CD14-positive monocyte (primary cell): Measurements from ENCODE around the gene CYB5A. TPM values are rescaled to one million over a fixed set of nuclear protein-coding genes. Genes with fewer than 3 reads are reported as not detected.

Source experiments
- DNase-seq, 3 donors: peaks; one replicate each; pipeline ENCODE4 v3.0.0-alpha.2; 2011 to 2022
- H2AFZ ChIP-seq: 2 replicates; pipeline ENCODE4 v1.6.0; 2012; ENCODE audit warnings: mild to moderate bottlenecking, low read depth, low read length, inconsistent platforms; ENCODE audit not compliant: insufficient read depth, poor library complexity, severe bottlenecking
- H3K27ac ChIP-seq, 2 donors: 1 replicate in 1 of 2; 2 replicates in 1 of 2; pipeline ENCODE4 v1.5.1; 2012 to 2013; ENCODE audit warnings: low read length in 2 of 2, control low read depth in 1 of 2, inconsistent platforms in 1 of 2, low read depth in 1 of 2, mild to moderate bottlenecking in 1 of 2
- H3K27me3 ChIP-seq, 2 donors: one replicate each; pipeline versions ENCODE4 v1.6.0 to v1.6.1; 2011 to 2013; ENCODE audit warnings: low read length in 2 of 2; ENCODE audit not compliant: control insufficient read depth in 2 of 2, insufficient read depth in 2 of 2
- H3K36me3 ChIP-seq, 2 donors: replicated peaks in 1 of 2; 1 replicate in 1 of 2; 2 replicates in 1 of 2; pipeline versions ENCODE4 v1.5.1 to v1.6.1; 2012 to 2013; ENCODE audit warnings: low read length in 2 of 2, control low read depth in 1 of 2, inconsistent platforms in 1 of 2, mild to moderate bottlenecking in 1 of 2; ENCODE audit not compliant: insufficient read depth in 2 of 2, control insufficient read depth in 1 of 2
- H3K4me1 ChIP-seq, 2 donors: 1 replicate in 1 of 2; 2 replicates in 1 of 2; pipeline versions ENCODE4 v1.5.1 to v1.6.1; 2012 to 2013; ENCODE audit warnings: low read length in 2 of 2, control low read depth in 1 of 2, inconsistent platforms in 1 of 2, mild to moderate bottlenecking in 1 of 2, moderate library complexity in 1 of 2; ENCODE audit not compliant: insufficient read depth in 2 of 2, control insufficient read depth in 1 of 2
- H3K4me2 ChIP-seq: replicated peaks from 2 replicates; pipeline ENCODE3; 2012; ENCODE audit warnings: low read length, moderate library complexity, mild to moderate bottlenecking; ENCODE audit not compliant: poor library complexity, severe bottlenecking; ENCODE audit errors: extremely low read depth
- H3K4me3 ChIP-seq, 3 experiments: fragments of 200-600 bp in 1 of 3; sonication (generic) in 1 of 3; replicated peaks in 1 of 3; 1 replicate in 2 of 3; 2 replicates in 1 of 3; pipeline ENCODE4 v1.5.1; 2011 to 2013; ENCODE audit warnings: low read length in 3 of 3, mild to moderate bottlenecking in 3 of 3, control low read depth in 2 of 3, low read depth in 2 of 3, inconsistent platforms in 1 of 3, moderate library complexity in 1 of 3
- H3K79me2 ChIP-seq: 2 replicates; pipeline ENCODE4 v1.6.0; 2012; ENCODE audit warnings: mild to moderate bottlenecking, control low read depth, inconsistent platforms, low read length, moderate library complexity; ENCODE audit not compliant: insufficient read depth
- H3K9ac ChIP-seq: 2 replicates; pipeline ENCODE4 v1.6.0; 2017; ENCODE audit warnings: low read length, mild to moderate bottlenecking; ENCODE audit not compliant: insufficient read depth, poor library complexity, severe bottlenecking
- H3K9me3 ChIP-seq, 2 donors: replicated peaks in 1 of 2; 1 replicate in 1 of 2; 2 replicates in 1 of 2; pipeline versions ENCODE4 v1.5.1 to v1.6.1; 2012 to 2013; ENCODE audit warnings: low read length in 2 of 2, control low read depth in 1 of 2; ENCODE audit not compliant: control insufficient read depth in 1 of 2, insufficient read depth in 1 of 2
- H4K20me1 ChIP-seq: 2 replicates; pipeline ENCODE4 v1.6.0; 2012; ENCODE audit warnings: mild to moderate bottlenecking, low read length, control low read depth, moderate library complexity; ENCODE audit not compliant: insufficient read depth
- H3K27ac Mint-ChIP-seq, 7 donors: one replicate each; pipeline ENCODE4 v1.8.0; 2020; ENCODE audit warnings: mild to moderate bottlenecking in 7 of 7, mixed read lengths in 7 of 7, moderate library complexity in 6 of 7, inconsistent platforms in 2 of 7
- H3K27me3 Mint-ChIP-seq, 3 donors: one replicate each; pipeline ENCODE4 v1.8.0; 2021 to 2022; ENCODE audit warnings: low read depth in 3 of 3, mild to moderate bottlenecking in 3 of 3, mixed read lengths in 3 of 3, moderate library complexity in 3 of 3, inconsistent platforms in 1 of 3
- H3K36me3 Mint-ChIP-seq, 2 donors: one replicate each; pipeline ENCODE4 v1.8.0; 2020; ENCODE audit warnings: mixed read lengths in 2 of 2, inconsistent platforms in 1 of 2, mild to moderate bottlenecking in 1 of 2
- H3K4me1 Mint-ChIP-seq: one replicate; pipeline ENCODE4 v1.8.0; 2020; ENCODE audit warnings: mild to moderate bottlenecking, mixed read lengths
- H3K4me3 Mint-ChIP-seq, 2 donors: one replicate each; pipeline ENCODE4 v1.8.0; 2020; ENCODE audit warnings: mild to moderate bottlenecking in 2 of 2, mixed read lengths in 2 of 2, moderate library complexity in 1 of 2
- H3K9me3 Mint-ChIP-seq, 7 donors: one replicate each; pipeline ENCODE4 v1.8.0; 2020 to 2022; ENCODE audit warnings: mixed read lengths in 7 of 7, mild to moderate bottlenecking in 6 of 7, moderate library complexity in 6 of 7, inconsistent platforms in 2 of 7
- CTCF ChIP-seq: fragments of 200-600 bp; IDR thresholded peaks from one replicate; pipeline ENCODE4 v1.8.0; 2022; ENCODE audit warnings: antibody characterized with exemption, mild to moderate bottlenecking
- WGBS: methylation state at CpG from one replicate; pipeline ENCODE4 v1.1.5; 2013; ENCODE audit warnings: missing lambda C conversion rate; ENCODE audit not compliant: insufficient coverage; 5-methylcytosine and 5-hydroxymethylcytosine counted together
- intact Hi-C, 2 donors: fragments of 100-400 bp; cut with micrococcal nuclease; formaldehyde crosslinking; loops; one replicate each; pipeline versions ENCODE4 v1.15.0 to v1.15.1; 2023
- polyA plus RNA-seq, 3 donors: library from polyadenylated mRNA; depleted of rRNA in 1 of 3; unstranded in 2 of 3; stranded (reverse) in 1 of 3; fragments of 300-500 nt in 2 of 3; fragments of >200 nt in 1 of 3; fragmentation: Illumina TruSeq in 2 of 3; gene quantifications; 1 replicate in 2 of 3; 2 replicates in 1 of 3; pipeline ENCODE4 v1.2.3, GENCODE V29; 2012 to 2021

Gene CYB5A
- polyA plus RNA-seq, 3 donors = 19.0 to 27.6 (median 22.4) TPM

- no peaks in the 10 kb centered on the region for H4K20me1 ChIP-seq
- Mint-ChIP-seq H3K27ac (peak overlapping the region; percentile 82 to 96 (median 94)), H3K9me3 (peaks cover 0 to 2% (median 0%) of the 10 kb centered on the region in 7 donors), H3K36me3 (peaks cover 8 to 12% of the 10 kb centered on the region in 2 donors), H3K4me1 (peaks cover 49% of the 10 kb centered on the region), H3K4me3 (no peak overlapping the region), H3K27me3 (peaks cover 0 to 2% (median 0%) of the 10 kb centered on the region in 3 donors)
- no peak for TF ChIP-seq CTCF
- H3K27ac ChIP-seq = peak overlapping the region; percentile 34 to 79
- H3K79me2 ChIP-seq = no peaks in the 10 kb centered on the region
- no peak overlapping the region for H3K9ac ChIP-seq
- no peak overlapping the region for H3K4me2 ChIP-seq
- H3K36me3 ChIP-seq = no peaks in the 10 kb centered on the region
- no peak for DNase-seq
- no peaks in the 10 kb centered on the region for H3K9me3 ChIP-seq
- no CpG with 5 or more reads among the region's 4 CpGs for WGBS
- H3K4me3 ChIP-seq = no peak overlapping the region
- intact Hi-C loops = loop anchor here in 1 of 2 donors (10.0 kb wide), 2 partner anchors 246 to 346 kb away; partner anchors contain the start of genes CNDP2 and ZNF407
- no peak overlapping the region for H2AFZ ChIP-seq
- H3K4me1 ChIP-seq = peaks cover 42 to 48% of the 10 kb centered on the region in 2 donors
- H3K27me3 ChIP-seq = no peaks in the 10 kb centered on the region
These were observed 43.2 kb downstream of the CYB5A start for GRCh38 chr18:74248595-74248994.

- peaks cover 49% of the 10 kb centered on the region for H3K4me1 Mint-ChIP-seq
These were observed 43.6 kb downstream of the CYB5A start for GRCh38 chr18:74248189-74248588.

More at GRCh38 chr18:74248189-74248588, 43.6 kb downstream of the CYB5A start:
- 100% methylated on average over 3 of the region's 6 CpGs for WGBS
- Histone ChIP-seq H2AFZ (no peak overlapping the region), H3K27ac (peak overlapping the region in 1 of 2 donors; percentile 79), H3K36me3 (no peaks in the 10 kb centered on the region), H3K4me2 (no peak overlapping the region), H3K27me3 (no peaks in the 10 kb centered on the region), H3K4me3 (no peak overlapping the region), H3K9me3 (no peaks in the 10 kb centered on the region), H4K20me1 (no peaks in the 10 kb centered on the region), H3K4me1 (peaks cover 42 to 48% of the 10 kb centered on the region in 2 donors), H3K9ac (no peak overlapping the region), H3K79me2 (no peaks in the 10 kb centered on the region)
- Mint-ChIP-seq H3K27ac (peak overlapping the region; percentile 63 to 96 (median 89)), H3K4me3 (no peak overlapping the region), H3K9me3 (peaks cover 0 to 2% (median 0%) of the 10 kb centered on the region in 7 donors), H3K27me3 (peaks cover 0 to 2% (median 0%) of the 10 kb centered on the region in 3 donors), H3K36me3 (peaks cover 8 to 11% of the 10 kb centered on the region in 2 donors)
- no peak for TF ChIP-seq CTCF
- no peak for DNase-seq
- intact Hi-C loops = loop anchor here in 1 of 2 donors (10.0 kb wide), 2 partner anchors 247 to 347 kb away; partner anchors contain the start of genes CNDP2 and ZNF407
